Measurements from ENCODE around the gene ISCA1. TPM values are rescaled to one million over a fixed set of nuclear protein-coding genes. Genes with fewer than 3 reads are reported as not detected.

Gene ISCA1
- total RNA-seq, 1 donor from 2014 or later: 23.9 TPM

GRCh38 chr9:86287013-86287412 lies 4.7 kb upstream of the ISCA1 start:
- intact Hi-C loops (cut with micrococcal nuclease): loop anchor here (10.0 kb wide), 1 partner anchor 1688 kb away; the partner anchor contains the start of gene CDK20

- intact Hi-C loops (cut with micrococcal nuclease): loop anchor here (10.0 kb wide), 1 partner anchor 1689 kb away; the partner anchor contains the start of gene CDK20
Observed at GRCh38 chr9:86286278-86286677, 3.9 kb upstream of the ISCA1 start.

GRCh38 chr9:86285261-86285660 lies 2.9 kb upstream of the ISCA1 start:
- intact Hi-C loops (cut with micrococcal nuclease): loop anchor here (10.0 kb wide), 1 partner anchor 1690 kb away; the partner anchor contains the start of gene CDK20

- intact Hi-C loops (cut with micrococcal nuclease): loop anchor here (1.0 to 10.0 kb wide), 6 partner anchors 20 to 1692 kb away; partner anchors contain the start of genes CDK20, NAA35 and TUT7
Observed at GRCh38 chr9:86282979-86283535, 719 bp upstream of the ISCA1 start.

- intact Hi-C loops (cut with micrococcal nuclease): loop anchor here (1.0 to 10.0 kb wide), 5 partner anchors 22 to 1693 kb away; partner anchors contain the start of genes CDK20, NAA35 and TUT7
Observed at GRCh38 chr9:86281593-86282076, 703 bp downstream of the ISCA1 start.

GRCh38 chr9:86280580-86280979 lies 1.8 kb downstream of the ISCA1 start:
- intact Hi-C loops (cut with micrococcal nuclease): loop anchor here (10.0 kb wide), 1 partner anchor 1694 kb away; the partner anchor contains the start of gene CDK20

- intact Hi-C loops (cut with micrococcal nuclease): loop anchor here (10.0 kb wide), 1 partner anchor 1695 kb away; the partner anchor contains the start of gene CDK20
Observed at GRCh38 chr9:86279839-86280238, 2.5 kb downstream of the ISCA1 start.

- intact Hi-C loops (cut with micrococcal nuclease): no loop called here
Observed at GRCh38 chr9:86277072-86277471, 5.3 kb downstream of the ISCA1 start.

- intact Hi-C loops (cut with micrococcal nuclease): no loop called here
Observed at GRCh38 chr9:86275962-86276361, 6.4 kb downstream of the ISCA1 start.

- intact Hi-C loops (cut with micrococcal nuclease): no loop called here
Observed at GRCh38 chr9:86274821-86275643, 7.3 kb downstream of the ISCA1 start.

- intact Hi-C loops (cut with micrococcal nuclease): no loop called here
Observed at GRCh38 chr9:86272221-86272620, 10.1 kb downstream of the ISCA1 start.

- intact Hi-C loops (cut with micrococcal nuclease): no loop called here
Observed at GRCh38 chr9:86263876-86264275, 18.5 kb downstream of the ISCA1 start.

- intact Hi-C loops (cut with micrococcal nuclease): no loop called here
Observed at GRCh38 chr9:86262492-86262891, 19.8 kb downstream of the ISCA1 start.

GRCh38 chr9:86259557-86259956 lies 22.8 kb downstream of the ISCA1 start, which contains the start of gene C9orf153:
Gene C9orf153 (minus strand): TSS chr9:86259657. CDS start chr9:86229603, 30,054 bp downstream.
- intact Hi-C loops (cut with micrococcal nuclease): no loop called here

GRCh38 chr9:86257391-86257790 lies 24.9 kb downstream of the ISCA1 start:
- intact Hi-C loops (cut with micrococcal nuclease): no loop called here

GRCh38 chr9:86256653-86257052 lies 25.7 kb downstream of the ISCA1 start:
- intact Hi-C loops (cut with micrococcal nuclease): no loop called here

- intact Hi-C loops (cut with micrococcal nuclease): no loop called here
Observed at GRCh38 chr9:86253577-86253976, 28.8 kb downstream of the ISCA1 start.

GRCh38 chr9:86252870-86253269 lies 29.5 kb downstream of the ISCA1 start:
- intact Hi-C loops (cut with micrococcal nuclease): no loop called here

- intact Hi-C loops (cut with micrococcal nuclease): no loop called here
Observed at GRCh38 chr9:86250123-86250522, 32.2 kb downstream of the ISCA1 start.

GRCh38 chr9:86248746-86249145 lies 33.6 kb downstream of the ISCA1 start:
- intact Hi-C loops (cut with micrococcal nuclease): no loop called here

- intact Hi-C loops (cut with micrococcal nuclease): no loop called here
Observed at GRCh38 chr9:86246752-86247161, 35.6 kb downstream of the ISCA1 start.

- intact Hi-C loops (cut with micrococcal nuclease): no loop called here
Observed at GRCh38 chr9:86242071-86242470, 40.3 kb downstream of the ISCA1 start.

Data from T-helper 2 cell treated with Interferon-gamma antibody and Interleukin-4, amounts not matched to agents 100 ng/mL and 5 ng/mL, for 36 hours (primary cell).